Measurements from ENCODE around the gene CTNNA2.

The CTNNA2 gene

GRCh38 chr2:79936715-79937114, 423.9 kb downstream of the CTNNA2 start:
- peak in 1 of 5 experiments; percentile 27 for DNase-seq

GRCh38 chr2:79938648-79939047, 425.8 kb downstream of the CTNNA2 start:
- no peak for DNase-seq

GRCh38 chr2:79940364-79940763, 427.5 kb downstream of the CTNNA2 start:
- no peak for DNase-seq

GRCh38 chr2:79941179-79941578, 428.3 kb downstream of the CTNNA2 start:
- no peak for DNase-seq

GRCh38 chr2:79944205-79944604, 431.4 kb downstream of the CTNNA2 start:
- no peak for DNase-seq

- no peak for DNase-seq
Measured at GRCh38 chr2:79945653-79946445, 433.0 kb downstream of the CTNNA2 start.

GRCh38 chr2:79947751-79948150, 434.9 kb downstream of the CTNNA2 start:
- DNase-seq, result no peak

- DNase-seq, result no peak
Measured at GRCh38 chr2:79950526-79950925, 437.7 kb downstream of the CTNNA2 start.

- no peak for DNase-seq
Measured at GRCh38 chr2:79952616-79953015, 439.8 kb downstream of the CTNNA2 start.

- no peak for DNase-seq
Measured at GRCh38 chr2:79960035-79960434, 447.2 kb downstream of the CTNNA2 start.

- DNase-seq, result no peak
Measured at GRCh38 chr2:79960519-79960918, 447.7 kb downstream of the CTNNA2 start.

- no peak for DNase-seq
Measured at GRCh38 chr2:79964966-79965365, 452.1 kb downstream of the CTNNA2 start.

GRCh38 chr2:79966369-79966768, 453.5 kb downstream of the CTNNA2 start:
- DNase-seq, result no peak

GRCh38 chr2:79966882-79967281, 454.0 kb downstream of the CTNNA2 start:
- no peak for DNase-seq

- no peak for DNase-seq
Measured at GRCh38 chr2:79971807-79972206, 459.0 kb downstream of the CTNNA2 start.

- no peak for DNase-seq
Measured at GRCh38 chr2:79972661-79973060, 459.8 kb downstream of the CTNNA2 start.

- DNase-seq, result no peak
Measured at GRCh38 chr2:79975791-79976565, 463.1 kb downstream of the CTNNA2 start.

GRCh38 chr2:79977792-79978191, 464.9 kb downstream of the CTNNA2 start:
- no peak for DNase-seq

- DNase-seq, result no peak
Measured at GRCh38 chr2:79980116-79980515, 467.3 kb downstream of the CTNNA2 start.

- DNase-seq, result no peak
Measured at GRCh38 chr2:79980816-79981215, 468.0 kb downstream of the CTNNA2 start.

- no peak for DNase-seq
Measured at GRCh38 chr2:79981316-79981715, 468.5 kb downstream of the CTNNA2 start.

GRCh38 chr2:79982445-79982844, 469.6 kb downstream of the CTNNA2 start:
- DNase-seq, result peak in 1 of 5 experiments; percentile 12

- DNase-seq, result no peak
Measured at GRCh38 chr2:79984476-79984875, 471.6 kb downstream of the CTNNA2 start.

- no peak for DNase-seq
Measured at GRCh38 chr2:79985145-79985544, 472.3 kb downstream of the CTNNA2 start.

Measured in T-helper 2 cell (primary cell).